ENCODE results near the gene OBP2B.

DNA sequence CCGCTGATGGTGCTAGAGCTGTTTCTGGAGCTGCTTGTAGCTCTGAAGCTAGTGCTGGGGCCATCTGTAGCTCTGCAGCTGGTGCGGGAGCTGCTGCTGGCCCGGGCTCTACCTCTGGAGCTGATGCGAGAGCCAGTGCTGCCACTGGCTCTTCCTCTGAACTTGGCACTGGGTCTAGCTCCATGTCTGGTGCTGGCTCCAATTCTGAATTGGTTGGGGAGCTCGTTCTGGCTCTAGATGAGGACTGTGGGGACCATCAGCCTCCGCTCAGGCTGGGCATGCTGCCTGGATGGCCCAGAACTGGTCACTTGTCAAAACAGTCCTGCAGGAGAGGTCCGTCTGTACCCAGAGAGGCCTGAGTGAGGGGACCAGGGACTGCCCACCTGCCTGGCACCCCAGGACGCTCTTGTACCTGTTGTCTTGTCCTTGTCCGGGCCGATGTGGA lies 21.5 kb downstream of the OBP2B start:
- no peak for TF ChIP-seq POLR2A (IDR thresholded peaks at IDR 0.05)
- no peak for TF ChIP-seq CTCF (IDR thresholded peaks at IDR 0.05)
- TF ChIP-seq POLR2AphosphoS5 (IDR thresholded peaks at IDR 0.05), result no peak
- no peak for TF ChIP-seq EP300 (IDR thresholded peaks at IDR 0.05)

Measured in suprapubic skin (tissue), 4 donors.